Daoy (cell line): ENCODE data around the gene SYNE2. TPM values are rescaled to one million over a fixed set of nuclear protein-coding genes. Genes with fewer than 3 reads are reported as not detected.
"Not testable (repeated sequence)": the region's sequence is repeated elsewhere in the genome, so short reads cannot be mapped to it uniquely, and the experiment has no call there.

ENCODE experiments used
- DNase-seq: peaks from one replicate; pipeline ENCODE4 v3.0.0-alpha.2; 2015; ENCODE audit warnings: low read depth
- total RNA-seq: library from RNA; depleted of rRNA; stranded (reverse); fragments of >200 nt; shearing (Covaris generic); gene quantifications from 2 replicates; pipeline ENCODE4 v1.2.3, GENCODE V29; 2014

SYNE2 gene
- total RNA-seq, 1 experiment from 2014 or later, result 24.1 TPM

DNA sequence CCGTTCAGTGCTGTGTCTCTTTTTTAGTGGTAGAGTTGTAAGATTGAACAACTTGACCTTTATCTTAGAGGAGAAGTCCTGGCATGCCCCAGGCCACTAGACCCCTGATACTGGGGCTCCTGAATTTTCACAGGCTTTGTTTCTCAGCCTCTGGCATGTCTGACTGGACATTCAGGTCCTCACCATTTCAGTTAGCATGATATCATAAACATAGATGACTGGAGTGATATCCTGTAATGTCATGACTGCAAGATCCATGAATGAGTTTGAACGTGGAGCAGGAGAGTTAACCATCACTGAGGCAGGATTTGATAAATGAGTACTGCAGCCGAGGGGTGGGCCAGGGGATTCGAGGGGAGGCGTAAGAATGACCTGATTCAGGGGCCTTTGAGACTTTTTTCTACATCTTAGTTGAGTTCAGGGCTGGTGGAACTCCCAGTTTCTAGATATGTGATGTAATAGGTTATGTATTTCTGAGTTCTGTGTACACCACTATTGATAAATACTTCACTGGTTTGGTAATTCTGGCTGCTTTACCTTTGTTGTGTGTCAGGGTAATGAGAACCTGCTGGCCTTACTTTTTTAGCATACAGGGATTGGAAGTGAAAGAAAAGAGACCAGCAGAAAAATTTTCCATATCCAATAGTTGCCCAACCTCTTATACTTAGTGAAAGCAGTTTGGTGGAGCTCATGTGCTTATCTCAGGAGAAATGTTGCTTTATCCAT, 217.0 kb downstream of the SYNE2 start:
- no peak for DNase-seq

DNA sequence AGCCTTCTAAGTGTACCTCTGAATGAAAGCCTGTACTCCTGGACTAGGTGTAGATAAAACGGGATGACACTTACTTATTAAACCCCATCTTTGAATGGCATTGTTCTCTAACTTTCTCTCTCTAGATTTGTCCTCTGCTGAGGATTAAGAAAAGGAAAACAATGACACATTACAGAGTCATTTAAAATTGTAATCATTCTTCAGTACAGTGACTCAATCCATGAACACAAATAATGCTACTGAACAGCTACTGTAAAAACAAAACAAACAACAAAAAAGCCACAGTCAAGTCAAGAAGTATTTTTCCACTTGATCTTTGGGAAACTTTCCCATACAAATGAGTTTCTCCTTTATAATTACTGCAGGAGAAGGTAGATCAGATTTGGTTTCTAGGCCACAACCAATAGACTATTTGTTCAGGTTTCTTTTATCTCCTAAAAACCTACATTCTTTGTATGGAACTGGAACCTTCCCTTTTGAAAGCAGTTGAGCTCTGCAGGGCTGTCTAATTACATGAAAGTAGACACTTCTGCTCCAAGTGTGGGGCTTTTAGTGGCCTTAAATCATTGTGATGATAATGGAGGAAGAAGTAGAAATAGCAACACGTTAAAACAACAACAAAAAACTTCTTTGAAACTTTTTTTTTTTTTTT, 222.3 kb downstream of the SYNE2 start:
- DNase-seq, result no peak

DNA sequence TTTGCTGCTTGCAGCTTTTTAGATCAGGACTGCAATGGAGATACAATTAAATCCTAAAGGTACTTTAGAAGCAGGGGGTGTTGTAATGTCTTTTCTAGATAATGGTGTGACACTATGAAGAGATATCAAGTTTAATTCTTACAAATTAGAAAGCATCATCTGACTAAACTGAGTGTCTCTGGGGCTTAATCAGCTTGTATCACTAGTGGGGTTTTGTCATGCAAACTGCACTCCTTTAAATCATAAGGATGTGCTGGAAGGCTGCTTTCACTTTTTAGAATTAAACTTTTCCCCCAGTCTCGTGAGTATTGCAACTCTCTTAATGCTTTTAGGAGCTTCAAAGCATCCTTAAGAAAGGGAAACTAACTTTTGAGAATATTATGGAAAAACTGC, 222.8 kb downstream of the SYNE2 start:
- no peak for DNase-seq

DNA sequence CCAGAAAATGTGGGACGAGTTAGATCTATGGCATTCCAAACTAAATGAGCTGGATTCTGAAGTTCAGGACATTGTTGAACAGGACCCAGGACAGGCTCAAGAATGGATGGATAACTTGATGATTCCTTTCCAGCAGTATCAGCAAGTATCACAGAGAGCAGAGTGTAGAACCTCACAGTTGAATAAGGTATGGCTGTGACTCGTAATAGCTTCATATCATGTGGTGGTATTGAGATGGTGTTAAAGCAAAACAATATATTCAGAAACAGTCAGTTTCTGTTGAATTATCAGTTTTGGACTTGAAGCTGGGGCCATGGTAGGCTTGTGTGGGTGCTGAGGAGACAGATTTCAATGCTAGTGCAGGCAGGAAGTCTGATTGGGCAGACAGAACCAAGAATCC, 227.6 kb downstream of the SYNE2 start:
- no peak for DNase-seq

DNA sequence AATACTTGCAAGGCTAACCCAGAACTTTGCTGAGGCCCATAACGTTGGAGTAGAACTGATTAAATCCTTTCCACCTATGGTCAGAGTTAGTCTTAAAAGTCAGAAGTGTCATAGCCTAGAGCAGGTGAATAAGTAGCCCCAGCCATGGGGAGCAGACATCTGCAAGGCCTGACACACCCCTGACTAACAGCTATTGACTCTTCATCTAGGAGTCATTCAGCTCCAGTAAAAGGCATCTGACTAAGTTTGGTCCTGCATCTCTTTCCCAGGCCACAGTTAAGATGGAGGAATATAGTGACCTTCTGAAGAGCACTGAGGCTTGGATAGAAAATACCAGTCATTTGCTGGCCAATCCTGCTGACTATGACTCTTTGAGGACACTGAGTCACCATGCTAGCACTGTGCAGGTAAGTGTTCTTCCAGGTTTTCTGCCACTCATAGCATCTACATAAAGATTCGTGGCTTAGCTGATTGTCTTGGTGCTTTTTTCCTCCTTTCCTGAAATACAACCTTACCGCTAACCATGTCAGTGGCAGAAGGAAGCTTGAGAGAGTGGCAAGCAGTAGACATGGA, 228.5 kb downstream of the SYNE2 start:
- no peak for DNase-seq

DNA sequence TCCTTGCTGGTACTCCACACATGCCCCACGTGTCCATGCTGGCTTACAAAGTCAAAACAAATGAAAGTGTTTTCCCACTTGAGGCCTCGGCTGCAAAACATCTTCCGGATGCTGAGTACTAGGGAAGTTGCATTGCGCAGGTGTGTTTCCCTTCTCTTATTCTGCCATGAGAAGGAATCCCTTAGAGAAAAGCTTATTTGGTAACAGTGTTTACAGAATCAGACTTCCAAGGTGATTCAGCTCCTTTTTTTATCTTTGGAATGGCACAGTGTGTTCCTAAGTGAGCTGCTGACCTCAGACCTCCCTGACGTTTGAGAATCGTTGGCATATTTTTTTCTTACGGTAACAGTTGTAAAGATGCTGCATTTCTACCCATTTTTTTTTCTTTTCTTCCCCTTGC, 230.0 kb downstream of the SYNE2 start:
- no peak for DNase-seq

DNA sequence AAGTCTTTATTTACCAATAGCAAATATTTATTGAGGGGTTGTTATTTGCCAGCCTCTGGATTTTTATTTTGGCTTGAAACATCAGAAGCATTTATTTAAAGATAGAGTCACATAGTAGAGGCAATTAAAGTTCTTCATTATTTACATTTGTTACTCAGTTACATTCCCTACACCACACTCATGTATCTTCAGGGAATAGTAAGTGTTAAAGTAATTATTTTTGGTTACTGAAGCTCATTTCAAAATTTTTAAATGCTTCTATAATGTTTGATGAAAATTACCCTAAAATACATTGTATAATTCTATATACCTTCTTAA, 235.8 kb downstream of the SYNE2 start:
- DNase-seq, result no peak

DNA sequence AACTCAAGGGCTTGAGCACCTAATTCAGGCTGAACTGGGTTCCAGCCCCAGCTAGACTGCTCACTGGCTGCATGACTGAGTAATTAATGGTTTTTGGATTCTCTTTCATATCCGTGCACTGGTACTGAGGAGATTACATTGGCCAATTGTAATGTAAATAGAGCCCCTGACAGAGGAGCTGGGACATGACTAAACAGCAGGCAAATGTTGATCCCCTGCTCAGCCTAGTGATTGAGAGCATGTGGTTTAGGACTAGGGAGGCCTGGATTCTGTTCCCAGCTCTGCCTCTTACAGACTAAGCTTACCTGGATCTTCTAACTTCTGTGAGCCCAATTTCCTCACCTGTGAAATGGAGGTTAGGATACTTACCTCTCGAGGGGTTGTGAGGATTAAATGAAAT, 237.1 kb downstream of the SYNE2 start:
- no peak for DNase-seq

DNA sequence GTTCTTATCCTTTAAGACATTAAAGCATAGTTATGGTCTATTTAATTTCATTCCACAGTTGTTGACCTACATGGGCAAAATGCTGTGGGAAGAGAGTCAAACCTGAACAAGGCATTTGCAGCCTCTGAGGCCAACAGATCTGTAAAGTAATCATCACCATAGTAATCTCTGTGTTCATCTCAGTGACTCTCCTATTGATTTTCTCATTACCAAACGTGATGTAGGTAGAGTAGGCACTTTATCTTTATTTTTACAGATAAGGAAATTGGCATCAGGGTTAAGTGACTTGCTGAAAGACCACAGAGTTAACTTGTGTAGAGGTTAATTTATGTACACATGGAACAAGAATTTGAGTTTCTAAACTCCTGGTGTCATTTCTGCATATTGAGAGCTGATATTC, 238.4 kb downstream of the SYNE2 start:
- no peak for DNase-seq

DNA sequence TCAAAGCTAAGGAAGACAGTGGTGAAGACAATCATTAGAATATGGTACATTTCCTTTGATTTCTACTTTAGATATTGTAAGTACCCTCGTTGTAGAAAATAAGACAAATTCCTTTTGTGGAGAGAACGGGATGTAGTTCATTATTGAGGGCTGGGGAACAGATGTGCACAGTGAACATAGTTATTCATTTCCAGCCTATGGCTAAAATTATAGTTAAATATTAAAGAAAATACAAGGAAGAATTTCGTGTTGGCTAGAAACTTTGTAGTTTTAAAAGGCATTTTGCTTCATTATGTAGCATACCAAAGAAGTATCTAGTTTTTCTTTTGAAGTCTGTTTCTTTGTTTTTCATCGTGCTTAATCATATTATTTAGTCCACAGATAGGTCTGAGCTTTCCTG, 239.5 kb downstream of the SYNE2 start:
- DNase-seq, result no peak

DNA sequence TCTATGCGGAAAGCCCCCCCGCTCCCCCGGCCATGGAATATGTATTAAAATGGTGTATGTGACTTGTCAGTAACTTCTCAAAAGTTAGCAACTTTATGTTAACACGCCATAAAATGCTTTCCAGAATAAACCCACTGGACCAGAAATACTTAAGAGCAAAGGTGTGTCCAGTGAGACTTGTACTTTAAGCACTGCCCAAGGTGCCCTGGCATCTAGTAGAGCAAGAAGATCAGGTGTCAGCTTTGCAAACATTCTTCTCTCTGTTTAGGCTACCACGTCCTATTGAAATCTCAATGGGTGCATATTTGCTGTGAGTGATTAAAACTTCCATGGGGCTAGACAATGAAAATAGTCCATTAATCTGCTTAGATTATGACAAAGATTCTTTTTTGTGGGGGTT, 240.1 kb downstream of the SYNE2 start:
- no peak for DNase-seq

DNA sequence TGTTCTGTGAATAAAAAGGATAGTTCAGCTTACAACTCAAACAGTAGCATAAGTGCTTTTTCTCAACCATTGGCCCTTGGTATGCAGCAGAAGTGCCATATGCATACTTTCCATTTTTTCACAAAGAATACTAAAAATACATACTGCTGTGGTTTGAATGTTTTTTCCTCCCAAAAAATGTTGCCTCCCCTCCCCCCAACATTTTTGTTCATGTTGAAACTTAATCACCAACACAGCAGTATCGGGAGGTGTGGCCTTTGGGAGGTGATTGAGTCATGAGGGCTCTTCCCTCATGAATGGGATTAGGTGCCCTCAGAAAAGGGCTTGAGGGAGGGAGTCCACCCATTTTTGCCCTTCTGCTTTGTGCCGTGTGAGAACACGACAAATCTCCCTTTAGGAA, 242.8 kb downstream of the SYNE2 start:
- no peak for DNase-seq

DNA sequence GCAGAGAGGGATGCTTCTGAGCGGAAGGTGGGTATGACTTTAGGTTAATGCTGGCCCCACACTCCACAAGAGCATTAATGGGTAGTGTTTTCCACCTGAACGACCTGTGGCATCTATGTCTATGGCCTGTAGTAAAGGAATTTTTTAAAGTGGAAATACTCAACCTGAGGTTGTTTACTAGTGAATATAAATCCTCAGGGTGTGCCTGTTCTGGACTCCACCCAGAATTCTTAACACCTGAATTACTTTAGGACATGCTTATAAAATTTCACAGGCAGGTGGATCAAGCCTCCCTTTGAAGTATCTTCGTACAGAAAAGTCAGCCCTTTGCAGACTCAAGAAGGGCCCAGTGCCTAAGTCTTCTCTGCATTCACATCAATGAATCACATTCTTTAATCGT, 245.3 kb downstream of the SYNE2 start:
- DNase-seq, result no peak

DNA sequence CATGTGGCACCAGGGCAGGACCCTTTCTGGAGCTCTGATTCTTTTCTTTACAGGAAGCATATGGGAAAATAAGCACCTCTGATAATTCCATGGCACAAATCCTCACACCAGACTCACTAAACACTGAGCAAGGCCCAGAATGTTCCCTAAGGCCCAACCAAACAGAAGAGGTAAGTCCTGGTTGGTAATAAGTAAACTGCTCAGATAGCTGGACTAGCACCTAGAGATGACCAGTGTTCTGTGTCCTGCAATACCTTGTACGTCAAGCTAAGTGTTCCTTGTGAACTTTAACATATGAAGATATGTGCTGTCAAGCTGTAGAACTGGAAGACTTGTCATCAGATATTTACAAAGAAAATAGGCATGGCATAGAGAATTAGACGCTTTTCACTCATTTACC, 254.6 kb downstream of the SYNE2 start:
- no peak for DNase-seq

DNA sequence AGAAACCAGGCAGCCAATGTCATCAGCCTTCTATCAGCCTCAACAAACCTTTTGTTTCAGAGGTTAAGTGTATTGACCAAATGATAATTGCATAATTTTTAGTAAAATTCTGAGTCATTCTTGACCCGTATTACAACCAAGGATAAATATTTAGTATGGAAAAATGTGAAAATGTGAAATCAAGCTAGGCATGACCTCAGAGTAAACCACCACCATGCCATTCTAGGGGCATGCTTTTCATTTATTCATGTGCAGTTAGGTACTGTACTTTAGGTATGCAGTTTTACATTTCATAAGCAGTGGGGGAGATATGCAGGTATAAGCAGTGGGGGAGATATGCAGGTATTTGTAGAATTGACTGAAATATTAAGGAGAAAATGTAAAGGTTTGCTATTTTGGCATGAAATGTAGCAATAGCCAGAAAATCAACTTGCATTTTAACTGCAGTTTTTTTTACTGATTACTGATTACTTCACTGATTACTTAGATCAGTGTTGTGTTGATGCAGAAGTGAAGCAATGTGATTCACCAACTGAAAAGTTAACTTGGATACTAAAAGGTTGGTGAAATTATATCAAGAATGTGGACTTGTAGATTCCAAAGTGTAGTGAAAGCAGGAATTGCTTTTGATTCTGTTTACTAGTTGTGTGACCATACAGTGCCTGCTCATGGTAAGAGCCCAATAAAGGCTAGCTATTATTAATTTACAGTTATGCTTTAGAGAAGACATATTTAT, 257.2 kb downstream of the SYNE2 start:
- no peak for DNase-seq

DNA sequence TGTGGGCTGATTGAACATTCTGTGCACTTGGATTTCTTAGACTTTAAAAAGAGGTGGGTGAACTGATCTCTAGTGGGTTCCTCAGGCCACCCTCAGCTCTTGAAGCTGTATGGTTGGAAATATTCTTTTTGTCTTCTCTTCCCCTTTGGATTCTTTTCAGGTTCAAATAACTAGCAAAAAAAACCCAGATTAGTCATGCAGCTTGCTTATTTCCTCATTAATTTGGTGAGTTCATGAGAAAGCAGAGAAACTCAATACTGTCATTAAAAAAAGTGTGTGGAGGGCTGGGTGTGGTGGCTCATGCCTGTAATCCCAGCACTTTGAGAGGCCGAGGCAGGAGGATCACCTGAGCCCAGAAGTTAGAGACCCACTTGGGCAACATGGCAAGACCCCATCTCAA, 258.0 kb downstream of the SYNE2 start:
- DNase-seq, result no peak

DNA sequence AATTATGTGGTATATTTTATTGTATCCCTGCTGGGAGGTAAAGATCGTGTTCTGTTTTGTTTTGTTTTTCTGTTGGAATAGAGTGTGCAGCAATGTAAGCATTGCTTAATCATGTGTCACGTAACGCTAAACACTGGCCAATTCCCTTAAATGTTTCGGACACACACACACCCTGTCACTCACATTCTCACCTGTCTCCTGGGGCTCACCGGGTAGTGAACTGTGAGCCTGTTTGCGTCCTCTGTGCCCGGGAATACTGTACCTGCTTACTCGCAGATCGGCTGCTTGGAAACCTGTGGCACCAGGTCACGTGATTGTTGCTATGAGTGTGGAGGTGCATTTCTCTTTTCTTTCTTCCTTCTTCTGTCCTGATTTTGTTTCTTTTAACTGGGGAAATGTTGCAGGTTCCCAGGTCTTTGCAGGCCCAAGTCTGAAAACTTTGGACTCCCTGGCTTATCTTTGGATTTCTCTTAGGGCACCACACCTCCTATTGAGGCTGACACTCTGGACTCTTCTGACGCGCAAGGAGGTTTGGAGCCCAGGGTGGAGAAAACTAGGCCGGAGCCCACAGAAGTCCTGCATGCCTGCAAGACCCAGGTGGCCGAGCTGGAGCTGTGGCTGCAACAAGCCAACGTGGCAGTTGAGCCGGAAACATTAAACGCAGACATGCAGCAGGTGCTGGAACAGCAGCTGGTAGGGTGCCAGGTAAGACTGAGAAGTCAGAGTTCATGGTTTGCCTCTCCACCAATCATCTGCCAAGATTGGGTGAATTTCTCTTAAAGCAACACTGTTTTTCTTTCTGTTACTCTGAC, 260.3 kb downstream of the SYNE2 start:
- DNase-seq, result no peak

DNA sequence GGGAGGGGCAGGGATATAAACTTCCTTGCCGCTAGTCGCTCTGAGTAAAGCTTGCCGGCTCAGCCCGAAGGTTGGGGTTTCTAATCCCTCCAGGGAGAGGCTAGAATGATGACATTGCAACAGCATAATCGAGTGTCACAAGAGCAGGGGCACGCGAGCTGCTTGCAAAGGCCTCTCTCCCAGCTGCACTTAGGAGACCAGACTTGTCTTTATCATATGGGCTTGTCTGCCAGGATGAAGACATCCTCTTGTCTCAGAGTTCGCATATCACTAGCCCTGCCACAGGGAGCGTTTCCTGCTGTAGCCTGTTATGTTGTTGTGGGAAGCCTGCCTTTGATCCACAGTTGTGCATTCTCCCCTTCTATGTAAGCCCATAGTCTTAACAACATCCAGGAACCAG, 261.4 kb downstream of the SYNE2 start:
- DNase-seq, result no peak

DNA sequence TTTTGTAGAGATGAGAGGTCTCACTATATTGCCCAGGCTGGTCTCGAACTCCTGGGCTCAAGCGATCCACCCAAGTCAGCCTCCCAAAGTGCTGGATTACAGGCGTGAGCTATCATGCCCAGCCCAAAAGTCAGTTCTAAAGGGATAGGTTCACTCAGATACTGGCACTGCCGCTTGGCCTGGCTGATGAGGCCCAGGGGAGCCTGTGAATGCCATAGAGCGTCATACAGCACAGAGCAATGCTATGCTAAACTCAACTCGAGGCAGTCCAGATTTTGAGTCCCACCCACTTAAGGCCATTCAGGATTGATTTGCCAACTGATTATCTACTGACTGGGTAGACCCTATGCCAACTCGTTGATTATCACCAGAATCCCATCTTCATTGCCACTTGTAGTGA, 262.0 kb downstream of the SYNE2 start:
- DNase-seq, result no peak

DNA sequence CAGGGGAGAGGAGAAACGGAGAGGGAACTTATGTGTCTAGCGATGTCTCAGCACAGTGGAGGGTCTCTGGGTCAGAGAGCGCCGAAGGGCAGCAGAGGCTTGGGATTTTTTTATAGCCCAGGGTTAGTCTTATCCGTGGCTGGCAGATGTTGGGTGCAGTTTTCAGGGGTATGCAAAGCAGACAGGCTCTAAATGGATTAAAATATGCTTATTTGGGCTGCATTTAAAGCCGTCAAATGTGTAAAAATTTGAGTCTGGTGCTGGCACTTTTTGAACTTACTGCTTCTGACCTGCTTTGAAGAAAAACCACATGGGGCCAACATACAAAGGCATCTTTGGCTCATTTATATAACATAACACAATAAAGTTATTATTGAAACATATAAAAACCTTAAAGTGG, 262.6 kb downstream of the SYNE2 start:
- DNase-seq, result no peak

DNA sequence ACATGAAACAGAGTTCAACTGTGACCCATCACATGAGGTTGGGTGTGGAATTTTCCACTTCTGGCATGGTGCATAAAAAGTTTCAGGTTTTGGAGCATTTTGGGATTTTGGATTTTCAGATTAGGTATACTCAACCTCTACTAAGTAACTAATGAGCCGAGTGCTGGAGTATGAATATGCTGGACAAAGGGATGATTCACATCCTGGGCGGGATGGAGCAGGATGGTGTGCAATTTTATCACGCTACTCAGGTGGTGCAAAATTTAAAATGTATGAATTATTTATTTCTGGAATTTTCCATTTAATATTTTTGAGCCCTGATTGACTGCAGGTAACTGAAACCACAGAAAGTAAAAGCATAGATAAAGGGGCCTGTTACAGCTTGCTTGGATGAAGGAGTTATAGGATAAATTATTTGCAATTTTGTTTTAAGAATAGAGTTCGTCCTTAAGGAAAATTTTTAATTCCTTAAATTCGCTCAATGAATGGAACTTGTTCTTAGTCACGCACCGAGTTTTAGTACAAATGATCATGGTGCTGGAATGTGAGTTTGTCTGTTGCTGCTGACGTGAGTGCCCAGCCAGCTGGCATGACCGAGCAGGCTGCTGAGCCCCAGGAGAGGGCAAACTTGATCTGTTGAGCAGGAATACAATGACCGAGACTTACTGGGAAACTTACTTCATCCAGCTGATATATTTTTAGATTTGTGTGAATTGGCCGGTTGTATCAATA, 265.0 kb downstream of the SYNE2 start:
- DNase-seq, result peak; percentile 89

DNA sequence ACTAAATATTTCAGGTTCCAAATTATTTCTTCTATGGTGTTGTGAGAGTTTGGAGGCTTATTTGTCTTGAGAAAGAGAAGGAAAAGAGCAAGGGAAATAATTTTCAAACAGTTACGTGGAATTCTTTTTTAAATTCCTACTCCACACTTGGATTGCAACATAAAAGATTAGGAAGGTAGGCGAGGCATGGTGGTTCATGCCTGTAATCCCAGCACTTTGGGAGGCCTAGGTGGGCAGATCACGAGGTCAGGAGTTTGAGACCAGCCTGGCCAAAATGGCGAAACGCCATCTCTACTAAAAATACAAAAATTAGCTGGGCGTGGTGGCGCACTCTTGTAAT, 265.6 kb downstream of the SYNE2 start:
- not testable (repeated sequence) for DNase-seq
